Measurements from ENCODE around the gene SEMA5B.

SEMA5B gene, protein sequence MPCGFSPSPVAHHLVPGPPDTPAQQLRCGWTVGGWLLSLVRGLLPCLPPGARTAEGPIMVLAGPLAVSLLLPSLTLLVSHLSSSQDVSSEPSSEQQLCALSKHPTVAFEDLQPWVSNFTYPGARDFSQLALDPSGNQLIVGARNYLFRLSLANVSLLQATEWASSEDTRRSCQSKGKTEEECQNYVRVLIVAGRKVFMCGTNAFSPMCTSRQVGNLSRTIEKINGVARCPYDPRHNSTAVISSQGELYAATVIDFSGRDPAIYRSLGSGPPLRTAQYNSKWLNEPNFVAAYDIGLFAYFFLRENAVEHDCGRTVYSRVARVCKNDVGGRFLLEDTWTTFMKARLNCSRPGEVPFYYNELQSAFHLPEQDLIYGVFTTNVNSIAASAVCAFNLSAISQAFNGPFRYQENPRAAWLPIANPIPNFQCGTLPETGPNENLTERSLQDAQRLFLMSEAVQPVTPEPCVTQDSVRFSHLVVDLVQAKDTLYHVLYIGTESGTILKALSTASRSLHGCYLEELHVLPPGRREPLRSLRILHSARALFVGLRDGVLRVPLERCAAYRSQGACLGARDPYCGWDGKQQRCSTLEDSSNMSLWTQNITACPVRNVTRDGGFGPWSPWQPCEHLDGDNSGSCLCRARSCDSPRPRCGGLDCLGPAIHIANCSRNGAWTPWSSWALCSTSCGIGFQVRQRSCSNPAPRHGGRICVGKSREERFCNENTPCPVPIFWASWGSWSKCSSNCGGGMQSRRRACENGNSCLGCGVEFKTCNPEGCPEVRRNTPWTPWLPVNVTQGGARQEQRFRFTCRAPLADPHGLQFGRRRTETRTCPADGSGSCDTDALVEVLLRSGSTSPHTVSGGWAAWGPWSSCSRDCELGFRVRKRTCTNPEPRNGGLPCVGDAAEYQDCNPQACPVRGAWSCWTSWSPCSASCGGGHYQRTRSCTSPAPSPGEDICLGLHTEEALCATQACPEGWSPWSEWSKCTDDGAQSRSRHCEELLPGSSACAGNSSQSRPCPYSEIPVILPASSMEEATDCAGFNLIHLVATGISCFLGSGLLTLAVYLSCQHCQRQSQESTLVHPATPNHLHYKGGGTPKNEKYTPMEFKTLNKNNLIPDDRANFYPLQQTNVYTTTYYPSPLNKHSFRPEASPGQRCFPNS

GRCh38 chr3:123027292-123028232 is at the start of gene SEMA5B:
SEMA5B (minus strand) TSS chr3:123027763; CDS start chr3:122961263, 66,500 bp downstream.
- Mint-ChIP-seq H3K27ac (no peak within 1 kb of the TSS), H3K4me3 (peak within 1 kb of the TSS; percentile 64), H3K36me3 (ENCODE audit: low read depth) (no peaks in the 10 kb centered on the region), H3K27me3 (peaks cover 44% of the 10 kb centered on the region), H3K9me3 (no peaks in the 10 kb centered on the region), H3K4me1 (ENCODE audit: low read depth) (peaks cover 17% of the 10 kb centered on the region)
- DNase-seq: peak; percentile 63

DNA sequence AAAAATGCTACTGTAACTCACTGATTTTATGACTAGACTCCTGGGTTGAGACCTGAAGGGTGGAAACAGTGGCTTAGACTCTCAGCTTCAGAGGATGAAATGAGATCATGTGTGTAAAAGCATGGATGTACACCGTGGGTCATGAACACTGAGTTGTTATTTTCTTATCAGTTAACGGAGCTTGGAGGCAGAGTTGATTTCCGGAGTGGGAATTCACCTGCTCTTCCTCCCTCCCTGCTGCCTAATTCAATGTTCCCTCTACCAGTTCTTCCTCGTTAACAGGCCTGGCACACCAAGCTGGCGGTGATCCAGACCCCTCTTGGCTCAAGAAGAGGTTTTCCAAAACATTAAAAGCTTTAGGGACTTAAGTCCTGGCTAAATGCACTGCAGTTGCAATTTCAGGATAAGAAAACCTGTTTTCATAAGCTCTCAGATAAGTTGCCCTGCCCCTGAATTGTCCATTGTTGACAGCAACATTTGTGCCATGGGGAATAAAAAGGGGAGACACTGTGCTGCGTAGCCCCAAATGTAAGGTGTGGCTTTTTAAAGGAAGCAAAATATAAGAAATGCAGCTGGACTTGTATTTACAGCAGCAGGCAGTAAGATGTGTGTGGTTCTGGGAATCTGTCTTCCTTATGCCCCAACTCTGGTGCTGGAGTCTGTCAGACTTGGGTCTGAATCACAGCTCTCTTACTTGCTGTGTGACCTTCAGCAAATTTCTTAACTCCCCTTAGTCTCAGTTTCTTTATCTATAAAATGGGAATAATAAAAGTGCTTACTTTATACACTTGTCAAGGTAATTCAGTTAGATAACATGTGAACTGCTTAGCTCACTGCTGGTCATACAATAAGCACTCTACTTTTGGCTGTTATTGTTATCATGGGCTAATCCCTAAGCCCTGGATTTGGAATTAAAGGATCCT is 49.2 kb upstream of the SEMA5B start:
- DNase-seq: no peak
- H3K27ac Mint-ChIP-seq: no peak overlapping the region

GRCh38 chr3:123076112-123076495 is 48.5 kb upstream of the SEMA5B start:
- H3K4me3 Mint-ChIP-seq: no peak overlapping the region
- H3K36me3 Mint-ChIP-seq (ENCODE audit: low read depth): peaks cover 14% of the 10 kb centered on the region
- H3K4me1 Mint-ChIP-seq (ENCODE audit: low read depth): peaks cover 33% of the 10 kb centered on the region
- H3K27me3 Mint-ChIP-seq: no peaks in the 10 kb centered on the region
- DNase-seq: no peak
- no peak overlapping the region for H3K27ac Mint-ChIP-seq
- no peaks in the 10 kb centered on the region for H3K9me3 Mint-ChIP-seq

More for the DNA sequence above, 49.2 kb upstream of the SEMA5B start:
- Mint-ChIP-seq H3K9me3 (no peaks in the 10 kb centered on the region), H3K36me3 (ENCODE audit: low read depth) (peaks cover 16% of the 10 kb centered on the region), H3K4me3 (no peak overlapping the region), H3K4me1 (ENCODE audit: low read depth) (peaks cover 37% of the 10 kb centered on the region), H3K27me3 (no peaks in the 10 kb centered on the region)

- H3K4me1 Mint-ChIP-seq (ENCODE audit: low read depth): peaks cover 32% of the 10 kb centered on the region
- no peak for DNase-seq
- H3K4me3 Mint-ChIP-seq: no peak overlapping the region
- no peaks in the 10 kb centered on the region for H3K9me3 Mint-ChIP-seq
- H3K27me3 Mint-ChIP-seq: no peaks in the 10 kb centered on the region
- H3K27ac Mint-ChIP-seq: no peak overlapping the region
- peaks cover 10% of the 10 kb centered on the region for H3K36me3 Mint-ChIP-seq (ENCODE audit: low read depth)
These were observed 47.8 kb upstream of the SEMA5B start for GRCh38 chr3:123075359-123075758.

- Mint-ChIP-seq H3K4me3 (no peak overlapping the region), H3K9me3 (no peaks in the 10 kb centered on the region), H3K27ac (no peak overlapping the region)
These were observed 45.0 kb upstream of the SEMA5B start for GRCh38 chr3:123072564-123072963.

GRCh38 chr3:123072152-123072551 is 44.6 kb upstream of the SEMA5B start:
- peaks cover 17% of the 10 kb centered on the region for H3K36me3 Mint-ChIP-seq (ENCODE audit: low read depth)
- no peak for DNase-seq

More at GRCh38 chr3:123072564-123072963, 45.0 kb upstream of the SEMA5B start:
- Mint-ChIP-seq H3K36me3 (ENCODE audit: low read depth) (peaks cover 17% of the 10 kb centered on the region), H3K4me1 (ENCODE audit: low read depth) (peaks cover 42% of the 10 kb centered on the region), H3K27me3 (no peaks in the 10 kb centered on the region)
- DNase-seq: no peak

GRCh38 chr3:123071581-123071980 is 44.0 kb upstream of the SEMA5B start:
- no peak for DNase-seq
- Mint-ChIP-seq H3K4me3 (no peak overlapping the region), H3K27me3 (no peaks in the 10 kb centered on the region), H3K36me3 (ENCODE audit: low read depth) (peaks cover 17% of the 10 kb centered on the region), H3K9me3 (no peaks in the 10 kb centered on the region), H3K4me1 (ENCODE audit: low read depth) (peaks cover 43% of the 10 kb centered on the region), H3K27ac (no peak overlapping the region)

More at GRCh38 chr3:123072152-123072551, 44.6 kb upstream of the SEMA5B start:
- Mint-ChIP-seq H3K27ac (no peak overlapping the region), H3K4me1 (ENCODE audit: low read depth) (peaks cover 42% of the 10 kb centered on the region), H3K9me3 (no peaks in the 10 kb centered on the region), H3K4me3 (no peak overlapping the region), H3K27me3 (no peaks in the 10 kb centered on the region)

- Mint-ChIP-seq H3K36me3 (ENCODE audit: low read depth) (peaks cover 17% of the 10 kb centered on the region), H3K4me3 (no peak overlapping the region), H3K9me3 (no peaks in the 10 kb centered on the region), H3K27me3 (no peaks in the 10 kb centered on the region), H3K27ac (no peak overlapping the region), H3K4me1 (ENCODE audit: low read depth) (peaks cover 44% of the 10 kb centered on the region)
- no peak for DNase-seq
These were observed 43.6 kb upstream of the SEMA5B start for GRCh38 chr3:123071146-123071545.

DNA sequence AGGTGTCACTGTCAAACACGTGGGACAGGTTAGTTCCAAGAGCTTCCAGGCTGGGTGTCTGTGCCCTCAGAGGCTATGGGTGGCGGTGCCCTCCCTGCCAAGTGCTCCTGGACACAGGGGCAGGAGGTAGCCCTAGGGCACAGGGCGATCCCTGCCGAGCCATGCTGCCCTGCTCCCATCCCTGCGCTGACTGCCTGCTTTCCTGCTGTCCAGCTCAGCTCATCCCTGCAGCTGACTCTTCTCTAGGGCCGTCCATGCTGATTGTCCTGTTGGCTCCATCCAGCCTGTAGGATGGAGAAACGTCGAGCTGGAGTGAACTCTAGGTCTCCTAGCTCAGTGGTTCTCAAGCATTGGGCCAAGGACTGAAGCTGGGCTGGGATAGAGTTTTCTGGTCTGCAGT is 42.9 kb upstream of the SEMA5B start:
- Mint-ChIP-seq H3K27me3 (no peaks in the 10 kb centered on the region), H3K27ac (no peak overlapping the region), H3K4me1 (ENCODE audit: low read depth) (peaks cover 43% of the 10 kb centered on the region), H3K9me3 (no peaks in the 10 kb centered on the region), H3K36me3 (ENCODE audit: low read depth) (peaks cover 17% of the 10 kb centered on the region), H3K4me3 (no peak overlapping the region)
- DNase-seq: no peak

DNA sequence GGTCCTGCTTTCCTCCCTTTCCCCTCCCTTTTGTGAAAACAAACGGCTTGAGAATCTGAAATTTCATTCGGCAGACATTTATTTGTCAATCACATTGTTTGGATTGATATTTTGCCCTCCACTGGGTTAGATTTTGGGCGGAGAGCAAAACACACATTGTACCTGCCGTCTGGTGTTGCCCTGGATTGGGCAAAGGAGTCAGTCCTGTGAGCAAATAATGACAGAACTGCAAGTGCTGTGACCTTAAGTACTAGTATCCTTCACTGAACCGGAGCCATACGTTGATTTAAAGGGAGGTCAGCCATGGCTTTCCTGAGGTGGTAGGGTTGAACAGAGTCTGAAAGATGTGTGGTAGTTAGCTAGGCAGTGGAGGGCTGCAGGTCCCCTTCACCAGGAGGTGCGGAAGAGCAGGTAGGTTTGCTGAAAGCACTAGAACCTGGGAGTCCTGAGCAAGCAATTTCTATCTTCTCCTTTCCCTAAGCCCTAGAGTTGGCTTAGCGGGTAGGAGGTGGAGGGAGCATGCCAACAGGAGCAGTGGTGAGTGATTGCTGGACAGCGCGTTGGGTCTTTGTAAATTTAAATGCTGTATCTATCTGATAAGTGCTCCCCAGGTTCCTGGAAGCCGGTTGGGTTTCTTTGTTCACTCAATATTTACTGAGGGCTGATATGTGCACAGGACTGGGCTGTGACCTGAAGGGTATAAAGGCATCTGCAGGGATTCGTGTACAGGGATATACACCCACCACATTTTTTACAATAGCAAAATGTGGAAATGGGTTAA is 41.2 kb upstream of the SEMA5B start:
- Mint-ChIP-seq H3K9me3 (no peaks in the 10 kb centered on the region), H3K27ac (no peak overlapping the region), H3K4me1 (ENCODE audit: low read depth) (peaks cover 49% of the 10 kb centered on the region), H3K36me3 (ENCODE audit: low read depth) (peaks cover 17% of the 10 kb centered on the region), H3K4me3 (peak overlapping the region; percentile 89), H3K27me3 (no peaks in the 10 kb centered on the region)
- no peak for DNase-seq

DNA sequence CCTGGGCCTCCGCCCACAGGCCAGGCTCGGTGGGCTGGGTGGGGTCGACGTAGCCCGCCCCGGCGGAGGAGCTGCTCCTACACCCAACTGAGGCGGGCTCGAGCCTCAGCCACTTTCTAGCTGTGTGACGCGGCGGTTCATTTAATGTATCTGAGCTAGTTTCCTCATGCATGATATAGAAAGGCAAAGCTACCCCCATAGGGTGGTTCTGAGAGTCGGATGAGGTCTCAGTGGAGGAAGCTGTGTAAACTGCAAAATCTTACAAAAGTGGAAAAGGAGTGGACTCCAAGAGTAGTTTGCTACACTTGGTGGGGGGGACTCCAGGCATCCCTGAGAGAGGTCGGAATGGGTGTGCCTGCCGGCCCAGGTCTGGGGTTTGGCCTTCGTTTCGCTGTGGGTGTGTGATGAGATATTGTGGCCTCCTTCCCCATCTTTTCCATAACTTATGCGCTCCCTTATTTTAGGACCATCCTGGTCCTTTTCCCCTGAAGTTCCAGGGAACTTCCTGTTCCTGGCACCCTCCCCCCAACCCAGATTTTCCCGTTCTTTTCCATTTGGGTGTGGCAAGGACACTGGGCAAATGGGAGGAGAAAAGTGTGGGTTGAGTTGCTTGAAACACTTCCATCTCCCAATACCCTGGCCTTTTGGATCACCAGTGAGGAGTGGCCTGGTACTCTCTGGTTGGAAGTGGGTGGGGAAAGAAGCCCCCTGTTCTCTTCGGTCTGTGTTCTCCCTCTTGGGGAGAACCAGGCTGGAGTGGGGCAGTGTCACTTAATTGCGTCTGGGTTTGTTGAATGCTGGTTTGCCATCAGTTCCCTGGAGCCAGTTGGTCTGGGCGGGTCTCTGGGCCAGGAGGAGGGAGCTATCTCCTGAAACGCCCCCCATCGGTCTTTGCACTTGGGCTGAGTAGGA is 40.4 kb upstream of the SEMA5B start:
- Mint-ChIP-seq H3K27me3 (no peaks in the 10 kb centered on the region), H3K4me1 (ENCODE audit: low read depth) (peaks cover 47% of the 10 kb centered on the region), H3K4me3 (peak overlapping the region; percentile 89), H3K36me3 (ENCODE audit: low read depth) (peaks cover 15% of the 10 kb centered on the region), H3K27ac (peak overlapping the region; percentile 76), H3K9me3 (no peaks in the 10 kb centered on the region)
- no peak for DNase-seq

All from activated T-cell treated with anti-CD3 and anti-CD28 coated beads, Interleukin-2, amount 50 U/mL, for 24 hours (primary cell).